Effector CD4-positive, alpha-beta T cell (primary cell): ENCODE measurements around the gene STAU1.
"Not testable (repeated sequence)": the region's sequence is repeated elsewhere in the genome, so short reads cannot be mapped to it uniquely, and the experiment has no call there.

Experiments
- DNase-seq: peaks from one replicate; pipeline ENCODE4 v3.0.0-alpha.2; 2020

STAU1 gene

GRCh38 chr20:49203746-49204145, 15.6 kb upstream of the STAU1 start:
- no peak for DNase-seq

DNA sequence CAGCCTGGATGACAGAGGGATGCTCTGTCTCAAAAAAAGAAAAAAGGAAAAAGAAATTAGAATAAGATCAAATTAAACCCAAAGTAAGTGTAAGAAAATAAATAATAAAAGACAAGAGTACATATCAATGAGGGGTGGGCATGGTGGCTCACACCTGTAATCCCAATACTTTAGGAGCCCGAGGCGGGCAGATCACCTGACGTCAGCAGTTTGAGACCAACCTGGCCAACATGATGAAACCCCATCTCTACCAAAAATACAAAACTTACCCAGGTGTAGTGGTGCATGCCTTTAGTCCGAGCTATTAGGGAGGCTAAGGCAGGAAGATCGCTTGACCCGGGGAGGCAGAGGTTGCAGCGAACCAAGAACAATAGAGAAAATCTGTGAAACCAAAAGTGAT, 14.9 kb upstream of the STAU1 start:
- DNase-seq: no peak

DNA sequence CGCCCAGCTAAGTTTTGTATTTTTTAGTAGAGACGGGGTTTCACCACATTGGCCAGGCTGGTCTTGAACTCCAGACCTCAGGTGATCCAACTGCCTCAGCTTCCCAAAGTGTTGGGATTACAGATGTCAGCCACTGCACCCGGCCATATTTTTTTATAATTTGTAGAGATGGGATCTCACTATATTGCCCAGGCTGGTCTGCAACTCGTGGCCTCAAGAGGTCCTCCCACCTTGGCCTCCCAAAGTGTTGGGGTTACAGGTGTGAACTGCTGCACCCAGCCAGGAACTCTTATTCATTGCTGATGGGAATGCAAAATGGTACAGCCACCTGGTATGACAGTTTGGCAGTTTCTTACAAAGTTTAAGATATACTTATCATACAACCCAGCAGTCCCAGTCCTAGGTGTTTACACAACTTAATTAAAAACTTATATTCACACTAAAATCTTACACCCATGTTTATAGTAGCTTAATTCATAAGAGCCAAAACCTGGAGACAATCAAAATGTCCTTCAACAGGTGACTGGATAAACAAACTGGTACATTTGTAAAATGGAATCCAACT, 11.7 kb upstream of the STAU1 start:
- DNase-seq: no peak

DNA sequence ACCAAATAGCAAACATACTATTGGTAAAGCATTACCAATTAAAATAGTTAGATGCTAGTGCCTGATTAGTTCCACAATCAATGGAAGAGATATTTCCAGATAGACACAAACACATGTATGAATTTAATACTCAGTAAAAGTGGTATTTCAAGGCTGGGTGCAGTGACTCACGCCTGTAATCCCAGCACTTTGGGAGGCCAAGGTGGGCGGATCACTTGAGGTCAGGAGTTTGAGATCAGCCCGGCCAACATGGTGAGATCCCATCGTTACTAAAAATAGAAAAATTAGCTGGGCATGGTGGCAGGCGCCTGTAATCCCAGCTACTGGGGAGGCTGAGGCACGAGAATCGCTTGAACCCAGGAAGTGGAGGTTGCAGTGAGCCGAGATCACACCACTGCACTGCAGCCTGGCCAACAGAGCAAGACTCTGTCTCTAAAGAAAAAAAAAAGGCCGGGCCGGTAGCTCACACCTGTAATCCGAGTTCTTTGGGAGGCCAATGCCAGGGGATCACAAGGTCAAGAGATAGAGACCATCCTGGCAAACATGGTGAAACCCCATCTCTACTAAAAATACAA, 4.9 kb upstream of the STAU1 start:
- not testable (repeated sequence) for DNase-seq

GRCh38 chr20:49187330-49187850, 744 bp downstream of the STAU1 start:
- no peak for DNase-seq

DNA sequence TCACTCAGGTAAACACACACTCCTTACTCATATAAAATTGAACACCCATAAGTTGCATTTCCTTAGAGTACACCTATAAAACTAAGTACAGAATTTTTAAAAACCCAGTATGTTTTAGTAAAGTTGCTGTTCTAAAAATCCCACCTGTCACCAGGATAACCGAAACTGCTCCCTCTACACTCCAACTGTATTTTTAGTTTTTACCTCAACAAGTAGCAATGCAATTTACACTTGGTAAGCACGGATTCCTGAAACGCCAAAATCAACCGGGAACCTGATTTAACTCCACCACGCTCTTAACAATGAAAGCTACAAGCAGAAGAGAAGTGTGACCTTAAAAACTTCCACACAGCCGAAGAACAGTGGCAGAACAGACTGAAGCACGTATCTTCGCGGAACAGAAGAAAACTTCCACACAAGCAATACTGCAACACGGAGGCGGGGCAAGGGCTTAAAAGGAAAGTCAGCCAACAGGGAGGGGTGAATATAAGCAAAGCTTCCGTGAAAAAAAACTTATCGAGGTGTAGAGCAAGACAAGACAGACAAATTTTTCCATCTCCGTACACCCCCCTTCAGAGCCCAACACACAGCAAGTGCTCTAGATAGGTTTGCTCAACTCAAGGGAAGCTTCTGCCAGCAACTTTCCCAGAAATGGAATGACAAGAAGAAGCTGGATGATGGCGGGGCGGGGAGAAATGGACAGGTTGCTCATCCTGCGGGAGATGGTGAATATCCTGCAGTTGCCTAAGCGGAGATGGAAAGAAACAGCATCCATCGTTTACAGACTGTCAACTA, 1.4 kb downstream of the STAU1 start:
- peak; percentile 57 for DNase-seq

DNA sequence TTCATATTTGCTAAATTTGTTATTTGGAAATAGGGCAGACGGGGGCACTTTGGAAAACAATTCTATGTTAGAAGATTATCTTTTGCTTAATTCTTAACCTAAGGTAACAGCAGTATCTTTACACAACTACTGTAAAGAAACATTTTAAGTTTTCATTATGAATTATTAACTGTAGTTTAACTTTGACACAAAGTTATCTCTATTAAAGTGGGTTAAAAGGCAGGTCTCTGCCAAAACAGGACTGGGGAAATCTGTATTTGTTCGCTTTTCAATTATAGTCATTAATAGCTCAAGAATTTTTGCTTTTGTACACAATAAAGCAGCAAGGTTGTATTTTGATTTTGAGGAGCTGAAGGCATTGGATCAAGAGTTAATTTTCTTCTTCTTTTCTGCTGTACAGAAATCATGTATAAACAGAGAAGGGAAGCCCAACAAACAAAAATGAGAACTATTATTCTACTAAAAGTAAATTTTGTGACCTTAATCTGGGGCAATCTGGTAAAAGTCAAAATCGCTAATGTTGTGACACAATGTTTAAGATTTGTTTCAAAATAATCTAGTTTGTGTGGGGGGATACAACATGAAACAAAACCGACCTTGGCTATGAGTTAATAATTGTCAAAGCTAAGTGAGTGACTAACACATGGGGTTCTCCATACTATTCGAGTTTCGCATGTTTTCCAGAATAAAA, 2.9 kb downstream of the STAU1 start:
- no peak for DNase-seq

DNA sequence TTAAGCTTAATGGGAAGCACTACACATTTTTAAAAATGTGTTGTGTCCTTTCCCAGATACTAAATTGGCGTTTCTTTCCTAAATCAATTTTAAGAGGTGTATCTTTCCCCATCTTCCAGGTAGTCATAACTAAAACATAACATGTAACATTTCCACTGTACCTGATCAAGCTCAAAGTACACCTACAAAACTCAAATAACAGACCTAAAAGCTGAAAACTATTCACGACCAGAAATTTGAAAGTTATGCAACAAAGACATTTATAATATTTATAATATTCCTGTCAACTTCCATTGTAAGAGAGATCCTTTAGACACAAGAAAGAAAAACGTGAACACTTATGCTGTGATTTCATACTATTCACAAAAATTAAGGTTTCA, 3.5 kb downstream of the STAU1 start:
- DNase-seq: no peak

- DNase-seq: not testable (repeated sequence)
Observed at GRCh38 chr20:49184084-49184501, 4.0 kb downstream of the STAU1 start.

DNA sequence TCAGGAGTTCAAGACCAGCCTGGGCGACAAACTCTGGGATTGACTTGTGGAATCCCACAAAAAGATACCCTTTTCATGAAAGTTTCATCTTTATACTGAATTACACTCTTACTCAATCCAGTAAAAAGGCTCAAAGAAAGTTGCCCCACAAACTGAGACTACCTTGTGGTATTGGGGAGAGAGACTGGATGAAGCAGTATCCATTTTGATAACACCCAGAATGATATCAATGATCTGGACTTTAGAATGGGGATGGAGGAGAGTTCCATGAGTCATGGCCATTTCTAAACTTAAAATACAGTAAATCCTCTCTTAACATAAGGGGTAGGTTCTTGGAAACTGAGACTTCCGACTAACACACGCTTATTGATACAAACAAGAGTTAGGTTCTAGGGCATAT, 4.7 kb downstream of the STAU1 start:
- no peak for DNase-seq

DNA sequence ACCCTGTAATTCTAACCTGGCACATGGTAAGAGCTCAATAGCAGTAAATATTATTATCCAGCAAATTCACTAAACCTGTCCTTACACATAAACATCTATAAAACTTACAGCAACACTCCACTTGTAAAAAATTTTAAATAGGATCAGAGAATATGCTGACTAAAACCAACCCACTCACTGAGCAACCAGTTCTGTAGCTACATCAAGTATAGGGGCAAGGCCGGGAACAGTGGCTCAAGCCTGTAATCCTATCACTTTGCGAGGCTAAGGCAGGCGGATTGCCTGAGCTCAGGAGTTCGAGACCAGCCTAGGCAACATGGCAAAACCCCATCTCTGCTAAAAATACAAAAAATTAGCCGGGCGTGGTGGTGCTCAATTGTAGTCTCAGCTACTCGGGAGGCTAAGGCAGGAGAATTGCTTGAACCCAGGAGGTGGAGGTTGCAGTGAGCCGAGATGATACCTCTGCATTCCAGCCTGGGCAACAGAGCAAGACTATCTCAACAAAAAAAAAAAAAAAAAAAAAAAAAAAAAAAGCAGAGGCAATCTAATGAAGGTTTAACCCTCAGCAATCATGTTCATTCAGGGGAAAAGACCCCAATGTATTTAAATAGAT, 6.8 kb downstream of the STAU1 start:
- DNase-seq: no peak

GRCh38 chr20:49179368-49180277, 8.5 kb downstream of the STAU1 start:
- no peak for DNase-seq

- DNase-seq: no peak
Observed at GRCh38 chr20:49174183-49174582, 14.0 kb downstream of the STAU1 start.

DNA sequence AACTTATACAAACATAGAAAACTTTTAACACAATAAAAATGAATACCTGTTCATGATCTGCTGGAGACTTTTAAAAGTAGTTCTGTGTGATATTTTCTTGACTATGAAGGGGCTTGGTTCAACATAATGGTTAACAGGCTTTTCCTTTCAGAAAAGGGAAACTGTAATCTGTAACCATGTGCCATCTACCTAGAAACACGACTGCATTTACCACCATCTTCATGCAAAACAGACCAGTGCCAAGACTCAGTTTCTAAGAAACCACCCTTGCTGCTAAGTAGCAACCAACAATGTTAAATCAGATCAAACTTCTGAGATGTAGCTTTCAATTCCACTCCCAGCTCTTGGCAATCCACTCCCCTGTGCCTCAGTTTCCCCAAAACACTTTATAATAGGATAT, 15.7 kb downstream of the STAU1 start:
- no peak for DNase-seq

GRCh38 chr20:49171909-49172308, 16.2 kb downstream of the STAU1 start:
- DNase-seq: no peak

DNA sequence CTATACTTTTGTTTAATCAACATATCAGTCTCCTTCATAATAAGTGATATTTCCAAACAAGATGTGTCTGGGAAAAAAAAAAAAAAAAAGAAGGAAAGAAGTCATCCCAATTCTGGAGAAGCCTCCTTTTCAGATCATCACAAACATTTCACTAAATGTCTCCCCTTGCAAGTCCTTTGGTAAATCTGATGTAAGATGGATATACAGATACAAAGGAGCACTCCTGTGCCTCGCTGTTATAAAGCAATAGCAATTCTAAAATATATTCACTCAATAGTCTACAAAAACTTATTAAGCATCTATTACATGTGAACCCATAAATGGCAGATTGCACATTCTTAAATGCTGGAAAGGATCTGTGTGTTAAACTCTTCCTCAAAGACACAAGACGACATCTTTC, 17.4 kb downstream of the STAU1 start:
- DNase-seq: no peak

GRCh38 chr20:49169547-49169946, 18.6 kb downstream of the STAU1 start:
- DNase-seq: no peak

DNA sequence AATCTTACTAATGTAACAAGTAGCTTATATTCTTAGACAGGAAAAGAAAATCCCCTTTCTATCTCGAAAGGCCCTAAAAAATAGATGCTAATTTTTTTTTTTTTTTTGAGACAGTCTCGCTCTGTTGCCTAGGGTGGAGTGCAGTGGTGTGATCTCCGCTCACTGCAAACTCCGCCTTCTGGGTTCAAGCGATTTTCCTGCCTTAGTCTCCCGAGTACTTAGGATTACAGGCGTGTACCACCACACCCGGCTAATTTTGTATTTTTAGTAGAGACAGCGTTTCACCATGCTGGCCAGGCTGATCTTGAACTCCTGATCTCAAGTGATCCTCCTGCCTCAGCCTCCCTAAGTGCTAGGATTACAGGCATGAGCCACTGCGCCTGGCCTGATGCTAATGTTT, 19.3 kb downstream of the STAU1 start:
- not testable (repeated sequence) for DNase-seq

DNA sequence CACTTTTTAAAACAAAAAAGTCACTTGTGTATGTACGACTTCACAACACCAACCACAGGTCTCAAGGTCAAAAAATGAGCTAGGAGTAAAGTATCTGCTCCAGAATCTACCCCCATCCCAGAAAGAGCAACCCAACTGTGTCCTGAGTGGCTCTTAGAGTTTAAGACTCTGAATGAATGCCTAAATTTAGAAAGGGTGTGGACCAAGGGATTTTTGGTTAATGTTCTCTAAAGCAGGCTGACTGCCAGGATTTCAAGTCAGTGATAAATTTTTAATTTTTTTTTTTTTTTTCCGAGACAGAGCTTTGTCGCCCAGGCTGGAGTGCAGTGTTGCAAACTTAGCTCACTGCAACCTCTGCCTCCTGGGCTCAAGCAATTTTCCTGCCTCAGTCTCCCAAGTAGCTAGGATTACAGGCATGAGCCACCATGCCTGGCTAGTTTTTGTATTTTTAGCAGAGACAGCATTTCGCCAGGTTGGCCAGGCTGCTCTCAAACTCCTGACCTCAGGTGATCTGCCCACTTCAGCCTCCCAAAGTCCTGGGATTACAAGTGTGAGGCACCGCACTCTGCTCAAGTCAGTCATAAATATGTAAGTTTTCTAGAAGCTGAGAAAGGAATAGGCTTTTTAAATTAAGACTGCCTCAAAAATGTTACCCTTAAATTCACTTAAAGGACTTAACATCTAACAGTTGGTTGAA, 20.2 kb downstream of the STAU1 start:
- no peak for DNase-seq

DNA sequence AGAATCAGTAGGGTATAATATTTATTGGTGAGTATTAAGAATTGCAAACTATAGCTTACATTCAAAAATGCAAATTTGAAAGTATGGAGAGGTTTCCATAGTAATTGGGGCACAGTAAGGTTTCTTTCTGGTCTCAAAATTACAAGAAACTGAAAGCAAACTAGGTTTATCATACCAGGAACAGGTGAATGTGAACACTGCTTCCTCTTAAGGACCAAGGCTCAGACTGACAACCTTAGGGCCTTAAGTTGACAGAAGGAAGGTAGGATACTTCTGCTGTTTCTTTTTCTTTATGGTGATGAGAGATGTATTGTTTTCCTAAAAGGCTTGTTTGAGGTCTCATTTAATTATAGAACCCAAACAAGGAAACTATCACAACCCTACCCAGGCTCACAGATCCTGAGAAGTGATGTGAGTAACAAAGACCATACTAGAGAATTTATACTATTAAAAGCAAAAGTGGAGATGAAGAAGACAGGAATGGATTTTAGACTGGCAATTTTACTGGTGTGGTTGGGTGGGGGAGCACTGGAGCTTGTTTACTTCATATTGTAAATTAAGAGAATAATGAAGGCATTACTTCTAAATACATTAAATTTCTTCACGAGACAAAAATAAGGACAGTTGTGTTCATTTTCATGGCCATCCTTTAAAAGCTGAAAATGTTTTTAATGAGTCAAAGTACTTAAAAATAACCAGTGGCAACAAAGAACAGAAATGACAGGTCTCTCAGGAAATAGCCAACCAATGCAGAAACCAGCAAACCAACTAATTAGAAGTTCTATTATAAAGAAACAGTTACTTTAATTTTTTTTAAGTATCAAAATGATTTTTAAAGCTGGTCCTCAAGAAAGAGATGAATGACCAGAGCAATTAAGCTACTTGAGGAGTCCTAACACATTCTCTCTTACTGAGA, 21.3 kb downstream of the STAU1 start:
- DNase-seq: no peak
